Karpas-422 (cell line): ENCODE measurements around the gene SMYD1. TPM values are rescaled to one million over a fixed set of nuclear protein-coding genes. Genes with fewer than 3 reads are reported as not detected.

Experiments
- DNase-seq: peaks from one replicate; pipeline ENCODE4 v3.0.0-alpha.2; 2015
- H2AFZ ChIP-seq: fragments of 200-600 bp; sonication (generic); 2 replicates; pipeline ENCODE4 v1.6.1; 2014; ENCODE audit warnings: antibody characterized with exemption, low read length, mixed read lengths
- H3K27ac ChIP-seq: fragments of 200-600 bp; sonication (generic); 2 replicates; pipeline ENCODE4 v1.5.1; 2014; ENCODE audit warnings: mild to moderate bottlenecking, low read length, moderate library complexity
- H3K27me3 ChIP-seq: fragments of 200-600 bp; sonication (generic); 2 replicates; pipeline ENCODE4 v1.6.1; 2014; ENCODE audit warnings: low read length, mixed read lengths
- H3K36me3 ChIP-seq: fragments of 200-600 bp; sonication (generic); 2 replicates; pipeline ENCODE4 v1.6.1; 2014; ENCODE audit warnings: low read length, mixed read lengths; ENCODE audit not compliant: insufficient read depth
- H3K4me1 ChIP-seq: fragments of 200-600 bp; sonication (generic); 2 replicates; pipeline ENCODE4 v1.6.1; 2014; ENCODE audit warnings: mild to moderate bottlenecking, low read length, mixed read lengths
- H3K4me2 ChIP-seq: fragments of 200-600 bp; sonication (generic); 2 replicates; pipeline ENCODE4 v1.6.1; 2014; ENCODE audit warnings: low read length, low read depth, mild to moderate bottlenecking; ENCODE audit not compliant: poor library complexity, severe bottlenecking
- H3K4me3 ChIP-seq: fragments of 200-600 bp; sonication (generic); 2 replicates; pipeline ENCODE4 v1.5.1; 2014; ENCODE audit warnings: mild to moderate bottlenecking, antibody characterized with exemption, low read length, mixed read lengths
- H3K79me2 ChIP-seq: fragments of 200-600 bp; sonication (generic); 2 replicates; pipeline ENCODE4 v1.6.1; 2014; ENCODE audit warnings: mild to moderate bottlenecking, low read length, mixed read lengths
- H3K9ac ChIP-seq: fragments of 200-600 bp; sonication (generic); 2 replicates; pipeline ENCODE4 v1.6.0; 2014; ENCODE audit warnings: low read length
- H3K9me2 ChIP-seq: fragments of 200-600 bp; sonication (generic), shearing (Covaris generic); replicated peaks from 2 replicates; pipeline ENCODE4 v1.6.0; 2014; ENCODE audit warnings: mild to moderate bottlenecking, low read length, moderate library complexity; ENCODE audit not compliant: insufficient read depth
- H3K9me3 ChIP-seq: fragments of 300-700, 200-600 bp; sonication (generic); 2 replicates; pipeline ENCODE4 v1.6.1; 2014; ENCODE audit warnings: low read length, mixed read lengths
- H4K20me1 ChIP-seq: fragments of 200-600 bp; sonication (generic); 2 replicates; pipeline ENCODE4 v1.6.1; 2014; ENCODE audit warnings: mild to moderate bottlenecking, antibody characterized with exemption, low read length, low read depth; ENCODE audit not compliant: insufficient read depth
- total RNA-seq: library from RNA; depleted of rRNA; stranded (reverse); fragments of >200 nt; shearing (Covaris generic); gene quantifications from 2 replicates; pipeline ENCODE4 v1.2.3, GENCODE V29; 2014; ENCODE audit warnings: low replicate concordance

SMYD1 gene
- total RNA-seq, 1 experiment from 2014 or later, result not detected

GRCh38 chr2:88139203-88139702 is 71.6 kb downstream of the SMYD1 start:
- H4K20me1 ChIP-seq, result no peaks in the 10 kb centered on the region

GRCh38 chr2:88139804-88140203 is 72.2 kb downstream of the SMYD1 start:
- DNase-seq, result no peak
- no peaks in the 10 kb centered on the region for H3K36me3 ChIP-seq
- H4K20me1 ChIP-seq, result no peaks in the 10 kb centered on the region
- H3K4me2 ChIP-seq, result no peak overlapping the region
- H3K9ac ChIP-seq, result no peak overlapping the region
- no peaks in the 10 kb centered on the region for H3K9me3 ChIP-seq
- no peak overlapping the region for H3K4me3 ChIP-seq
- H3K4me1 ChIP-seq, result no peaks in the 10 kb centered on the region
- H3K27me3 ChIP-seq, result no peaks in the 10 kb centered on the region
- H3K79me2 ChIP-seq, result no peaks in the 10 kb centered on the region
- no peak overlapping the region for H2AFZ ChIP-seq
- H3K27ac ChIP-seq, result no peak overlapping the region
- H3K9me2 ChIP-seq, result no peaks in the 10 kb centered on the region

More at GRCh38 chr2:88139203-88139702, 71.6 kb downstream of the SMYD1 start:
- no peak for DNase-seq
- Histone ChIP-seq H3K4me1 (no peaks in the 10 kb centered on the region), H3K36me3 (no peaks in the 10 kb centered on the region), H3K9me3 (no peaks in the 10 kb centered on the region), H3K27me3 (no peaks in the 10 kb centered on the region), H3K4me3 (no peak overlapping the region), H3K9ac (no peak overlapping the region), H3K27ac (no peak overlapping the region), H3K4me2 (no peak overlapping the region), H3K9me2 (no peaks in the 10 kb centered on the region), H2AFZ (no peak overlapping the region), H3K79me2 (no peaks in the 10 kb centered on the region)

- H4K20me1 ChIP-seq, result no peaks in the 10 kb centered on the region
- no peaks in the 10 kb centered on the region for H3K27me3 ChIP-seq
- no peaks in the 10 kb centered on the region for H3K79me2 ChIP-seq
- no peaks in the 10 kb centered on the region for H3K9me2 ChIP-seq
- H3K4me2 ChIP-seq, result no peak overlapping the region
- DNase-seq, result no peak
- no peak overlapping the region for H2AFZ ChIP-seq
- H3K9ac ChIP-seq, result no peak overlapping the region
- H3K27ac ChIP-seq, result no peak overlapping the region
- no peaks in the 10 kb centered on the region for H3K36me3 ChIP-seq
- no peaks in the 10 kb centered on the region for H3K9me3 ChIP-seq
- no peak overlapping the region for H3K4me3 ChIP-seq
- H3K4me1 ChIP-seq, result no peaks in the 10 kb centered on the region
Observed at GRCh38 chr2:88141952-88142351, 74.3 kb downstream of the SMYD1 start.

GRCh38 chr2:88144271-88144670 is 76.6 kb downstream of the SMYD1 start:
- Histone ChIP-seq H3K4me2 (no peak overlapping the region), H3K9me3 (peaks cover 4% of the 10 kb centered on the region; the same call in 1 of the 2 replicates), H3K9me2 (no peaks in the 10 kb centered on the region), H3K27ac (no peak overlapping the region), H3K27me3 (peaks cover 3% of the 10 kb centered on the region; the same call in 1 of the 2 replicates), H4K20me1 (no peaks in the 10 kb centered on the region), H2AFZ (no peak overlapping the region), H3K4me3 (no peak overlapping the region), H3K79me2 (no peaks in the 10 kb centered on the region), H3K4me1 (no peaks in the 10 kb centered on the region), H3K36me3 (no peaks in the 10 kb centered on the region), H3K9ac (no peak overlapping the region)
- no peak for DNase-seq

GRCh38 chr2:88144914-88145497 is 77.4 kb downstream of the SMYD1 start:
- H3K36me3 ChIP-seq, result no peaks in the 10 kb centered on the region
- no peak overlapping the region for H3K27ac ChIP-seq
- H2AFZ ChIP-seq, result no peak overlapping the region
- H3K4me3 ChIP-seq, result no peak overlapping the region
- no peaks in the 10 kb centered on the region for H3K4me1 ChIP-seq
- no peak for DNase-seq
- H3K9me3 ChIP-seq, result peaks cover 7% of the 10 kb centered on the region; the same call in 1 of the 2 replicates
- no peaks in the 10 kb centered on the region for H3K79me2 ChIP-seq
- H4K20me1 ChIP-seq, result no peaks in the 10 kb centered on the region
- H3K9me2 ChIP-seq, result no peaks in the 10 kb centered on the region
- peaks cover 3% of the 10 kb centered on the region; the same call in 1 of the 2 replicates for H3K27me3 ChIP-seq
- H3K9ac ChIP-seq, result no peak overlapping the region
- H3K4me2 ChIP-seq, result no peak overlapping the region

GRCh38 chr2:88146590-88146989 is 79.0 kb downstream of the SMYD1 start:
- peaks cover 7% of the 10 kb centered on the region; the same call in 1 of the 2 replicates for H3K9me3 ChIP-seq
- no peak overlapping the region for H2AFZ ChIP-seq
- H3K36me3 ChIP-seq, result no peaks in the 10 kb centered on the region
- DNase-seq, result no peak
- H4K20me1 ChIP-seq, result no peaks in the 10 kb centered on the region
- no peak overlapping the region for H3K4me2 ChIP-seq
- no peak overlapping the region for H3K4me3 ChIP-seq
- H3K9me2 ChIP-seq, result no peaks in the 10 kb centered on the region
- H3K27ac ChIP-seq, result no peak overlapping the region
- H3K27me3 ChIP-seq, result peaks cover 3% of the 10 kb centered on the region; the same call in 1 of the 2 replicates
- no peaks in the 10 kb centered on the region for H3K4me1 ChIP-seq
- no peaks in the 10 kb centered on the region for H3K79me2 ChIP-seq
- H3K9ac ChIP-seq, result no peak overlapping the region

- H3K9me3 ChIP-seq, result peaks cover 7% of the 10 kb centered on the region; the same call in 1 of the 2 replicates
- H3K27ac ChIP-seq, result no peak overlapping the region
- peaks cover 3% of the 10 kb centered on the region; the same call in 1 of the 2 replicates for H3K27me3 ChIP-seq
- no peaks in the 10 kb centered on the region for H4K20me1 ChIP-seq
- no peaks in the 10 kb centered on the region for H3K79me2 ChIP-seq
- H3K4me2 ChIP-seq, result no peak overlapping the region
- no peak overlapping the region for H2AFZ ChIP-seq
- H3K36me3 ChIP-seq, result no peaks in the 10 kb centered on the region
- H3K9me2 ChIP-seq, result no peaks in the 10 kb centered on the region
- DNase-seq, result no peak
- H3K9ac ChIP-seq, result no peak overlapping the region
- H3K4me3 ChIP-seq, result no peak overlapping the region
- H3K4me1 ChIP-seq, result no peaks in the 10 kb centered on the region
Observed at GRCh38 chr2:88147145-88147544, 79.5 kb downstream of the SMYD1 start.

- H3K9me3 ChIP-seq, result peaks cover 7% of the 10 kb centered on the region; the same call in 1 of the 2 replicates
- no peaks in the 10 kb centered on the region for H3K4me1 ChIP-seq
- H3K9me2 ChIP-seq, result no peaks in the 10 kb centered on the region
- H2AFZ ChIP-seq, result no peak overlapping the region
- no peak for DNase-seq
- no peaks in the 10 kb centered on the region for H3K79me2 ChIP-seq
- no peak overlapping the region for H3K4me2 ChIP-seq
- no peak overlapping the region for H3K27ac ChIP-seq
- no peak overlapping the region for H3K4me3 ChIP-seq
- no peak overlapping the region for H3K9ac ChIP-seq
- H4K20me1 ChIP-seq, result no peaks in the 10 kb centered on the region
- H3K27me3 ChIP-seq, result peaks cover 3% of the 10 kb centered on the region; the same call in 1 of the 2 replicates
- no peaks in the 10 kb centered on the region for H3K36me3 ChIP-seq
Observed at GRCh38 chr2:88148929-88149438, 81.4 kb downstream of the SMYD1 start.
